ENCODE data around the gene PRG2. TPM values are rescaled to one million over a fixed set of nuclear protein-coding genes. Genes with fewer than 3 reads are reported as not detected.

The PRG2 gene
- polyA plus RNA-seq, 3 donors, result 1.1 TPM; not detected in 2

DNA sequence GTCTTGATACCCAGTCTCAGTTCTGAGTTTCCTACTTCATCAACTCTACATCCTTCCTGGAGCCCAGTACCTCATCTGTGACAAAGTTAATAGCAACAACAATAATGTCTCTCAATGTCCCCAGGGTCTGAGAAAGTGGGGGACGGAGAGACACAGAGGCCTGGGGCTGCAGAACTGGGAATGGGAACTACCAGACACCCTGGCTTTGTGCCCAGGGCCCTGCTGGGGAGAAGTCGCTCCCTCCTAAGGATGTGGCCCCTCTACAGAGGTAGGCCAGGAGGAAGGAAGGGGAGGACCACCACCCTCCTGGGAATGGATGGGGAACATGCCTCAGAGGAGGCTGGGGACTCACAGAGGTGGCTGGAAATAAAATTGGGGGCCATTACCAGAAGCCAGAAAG, 15.0 kb downstream of the PRG2 start:
- Histone ChIP-seq H4K20me1 (ENCODE audit: insufficient read depth, low read length) (no peaks in the 10 kb centered on the region), H3K4me1 (ENCODE audit: control insufficient read depth in 1 of 2, insufficient read depth in 2 of 2, low read length in 2 of 2) (no peaks in the 10 kb centered on the region), H3K4me2 (replicated peaks; ENCODE audit: extremely low read depth, low read length, poor library complexity, severe bottlenecking) (no peak overlapping the region), H3K27me3 (ENCODE audit: control insufficient read depth in 2 of 2, insufficient read depth in 2 of 2, low read length in 2 of 2) (peaks cover 0 to 2% of the 10 kb centered on the region in 2 donors), H3K36me3 (replicated peaks in 1 of 2; ENCODE audit: control insufficient read depth in 1 of 2, insufficient read depth in 2 of 2, low read length in 2 of 2) (no peaks in the 10 kb centered on the region), H3K79me2 (ENCODE audit: insufficient read depth, low read length) (no peaks in the 10 kb centered on the region), H2AFZ (ENCODE audit: insufficient read depth, low read depth, low read length, poor library complexity, severe bottlenecking) (no peak overlapping the region), H3K27ac (ENCODE audit: low read depth in 1 of 2, low read length in 2 of 2) (no peak overlapping the region), H3K9me3 (replicated peaks in 1 of 2; ENCODE audit: control insufficient read depth in 1 of 2, insufficient read depth in 1 of 2, low read length in 2 of 2) (no peaks in the 10 kb centered on the region), H3K9ac (ENCODE audit: insufficient read depth, low read length, poor library complexity, severe bottlenecking) (no peak overlapping the region), H3K4me3 (replicated peaks in 1 of 3; ENCODE audit: low read depth in 2 of 3, low read length in 3 of 3) (no peak overlapping the region)
- H3K27ac Mint-ChIP-seq, result peak overlapping the region in 1 of 7 donors; percentile 57
- peaks cover 2 to 9% (median 4%) of the 10 kb centered on the region in 3 donors for H3K27me3 Mint-ChIP-seq (ENCODE audit: low read depth in 3 of 3)
- 0% methylated on average over 1 of the region's 2 CpGs for WGBS (ENCODE audit: insufficient coverage)
- intact Hi-C loops (cut with micrococcal nuclease), result no loop called here
- H3K36me3 Mint-ChIP-seq, result no peaks in the 10 kb centered on the region
- no peak for DNase-seq
- no peak overlapping the region for H3K4me3 Mint-ChIP-seq
- no peaks in the 10 kb centered on the region for H3K9me3 Mint-ChIP-seq
- no peaks in the 10 kb centered on the region for H3K4me1 Mint-ChIP-seq
- TF ChIP-seq, protein P1, sequence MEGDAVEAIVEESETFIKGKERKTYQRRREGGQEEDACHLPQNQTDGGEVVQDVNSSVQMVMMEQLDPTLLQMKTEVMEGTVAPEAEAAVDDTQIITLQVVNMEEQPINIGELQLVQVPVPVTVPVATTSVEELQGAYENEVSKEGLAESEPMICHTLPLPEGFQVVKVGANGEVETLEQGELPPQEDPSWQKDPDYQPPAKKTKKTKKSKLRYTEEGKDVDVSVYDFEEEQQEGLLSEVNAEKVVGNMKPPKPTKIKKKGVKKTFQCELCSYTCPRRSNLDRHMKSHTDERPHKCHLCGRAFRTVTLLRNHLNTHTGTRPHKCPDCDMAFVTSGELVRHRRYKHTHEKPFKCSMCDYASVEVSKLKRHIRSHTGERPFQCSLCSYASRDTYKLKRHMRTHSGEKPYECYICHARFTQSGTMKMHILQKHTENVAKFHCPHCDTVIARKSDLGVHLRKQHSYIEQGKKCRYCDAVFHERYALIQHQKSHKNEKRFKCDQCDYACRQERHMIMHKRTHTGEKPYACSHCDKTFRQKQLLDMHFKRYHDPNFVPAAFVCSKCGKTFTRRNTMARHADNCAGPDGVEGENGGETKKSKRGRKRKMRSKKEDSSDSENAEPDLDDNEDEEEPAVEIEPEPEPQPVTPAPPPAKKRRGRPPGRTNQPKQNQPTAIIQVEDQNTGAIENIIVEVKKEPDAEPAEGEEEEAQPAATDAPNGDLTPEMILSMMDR (IDR thresholded peaks at IDR 0.05), result no peak

- no peaks in the 10 kb centered on the region for H3K4me1 Mint-ChIP-seq
- no peak overlapping the region for H3K27ac Mint-ChIP-seq
- H3K9me3 ChIP-seq (replicated peaks in 1 of 2; ENCODE audit: control insufficient read depth in 1 of 2, insufficient read depth in 1 of 2, low read length in 2 of 2), result no peaks in the 10 kb centered on the region
- H3K4me2 ChIP-seq (replicated peaks; ENCODE audit: extremely low read depth, low read length, poor library complexity, severe bottlenecking), result no peak overlapping the region
- no peaks in the 10 kb centered on the region for H3K36me3 Mint-ChIP-seq
- peaks cover 2 to 7% (median 4%) of the 10 kb centered on the region in 3 donors for H3K27me3 Mint-ChIP-seq (ENCODE audit: low read depth in 3 of 3)
- WGBS (ENCODE audit: insufficient coverage), result 100% methylated on average over 3 of the region's 3 CpGs
- H3K4me3 Mint-ChIP-seq, result no peak overlapping the region
- H3K79me2 ChIP-seq (ENCODE audit: insufficient read depth, low read length), result no peaks in the 10 kb centered on the region
- no peaks in the 10 kb centered on the region for H3K9me3 Mint-ChIP-seq
- H3K36me3 ChIP-seq (replicated peaks in 1 of 2; ENCODE audit: control insufficient read depth in 1 of 2, insufficient read depth in 2 of 2, low read length in 2 of 2), result no peaks in the 10 kb centered on the region
- H3K4me3 ChIP-seq (replicated peaks in 1 of 3; ENCODE audit: low read depth in 2 of 3, low read length in 3 of 3), result no peak overlapping the region
- H3K9ac ChIP-seq (ENCODE audit: insufficient read depth, low read length, poor library complexity, severe bottlenecking), result no peak overlapping the region
- no peaks in the 10 kb centered on the region for H3K4me1 ChIP-seq (ENCODE audit: control insufficient read depth in 1 of 2, insufficient read depth in 2 of 2, low read length in 2 of 2)
- peaks cover 0 to 2% of the 10 kb centered on the region in 2 donors for H3K27me3 ChIP-seq (ENCODE audit: control insufficient read depth in 2 of 2, insufficient read depth in 2 of 2, low read length in 2 of 2)
- H2AFZ ChIP-seq (ENCODE audit: insufficient read depth, low read depth, low read length, poor library complexity, severe bottlenecking), result no peak overlapping the region
- H3K27ac ChIP-seq (ENCODE audit: low read depth in 1 of 2, low read length in 2 of 2), result no peak overlapping the region
- intact Hi-C loops (cut with micrococcal nuclease), result no loop called here
- TF ChIP-seq, protein P1 (IDR thresholded peaks at IDR 0.05), result no peak
- H4K20me1 ChIP-seq (ENCODE audit: insufficient read depth, low read length), result no peaks in the 10 kb centered on the region
- DNase-seq, result no peak
Observed at GRCh38 chr11:57374966-57375365, 15.5 kb downstream of the PRG2 start.
